DLD1 (cell line): ENCODE measurements around the gene BPIFA1.

Experiments used
- in situ Hi-C: cut with HindIII; loops from 2 replicates; pipeline ENCODE4 v1.10.0; 2017; ENCODE audit warnings: low sequenced_read_pairs

Gene BPIFA1

DNA sequence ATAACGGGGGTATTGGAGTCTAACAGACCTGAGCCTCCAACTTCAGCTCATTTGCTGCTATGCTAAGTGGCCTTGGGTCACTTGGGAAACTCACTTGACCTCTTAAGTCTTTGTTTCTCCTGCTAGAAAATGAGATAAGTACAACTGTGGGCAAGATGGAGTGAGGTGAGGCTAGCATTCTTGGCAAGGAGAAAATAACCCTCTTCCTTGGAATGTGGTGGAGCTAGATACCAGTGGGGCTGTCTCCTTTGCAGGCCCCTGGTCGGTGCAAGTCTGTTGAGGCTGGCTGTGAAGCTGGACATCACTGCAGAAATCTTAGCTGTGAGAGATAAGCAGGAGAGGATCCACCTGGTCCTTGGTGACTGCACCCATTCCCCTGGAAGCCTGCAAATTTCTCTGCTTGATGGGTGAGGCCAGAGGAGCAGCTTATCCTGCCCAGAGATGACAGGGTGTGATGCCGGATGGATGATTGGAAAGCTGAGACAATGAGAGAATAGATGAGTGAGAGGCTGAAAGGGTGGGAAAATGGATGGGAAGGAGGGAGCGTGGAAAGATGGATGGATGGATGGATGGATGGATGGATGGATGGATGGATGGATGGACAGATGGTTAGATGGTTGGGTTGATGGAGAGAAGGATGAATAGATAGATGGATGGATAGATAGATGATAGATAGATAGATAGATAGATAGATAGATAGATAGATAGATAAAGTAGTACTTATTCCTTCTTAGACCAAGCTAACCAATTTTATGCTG lies 4.4 kb downstream of the BPIFA1 start:
- in situ Hi-C loops, result no loop called here

DNA sequence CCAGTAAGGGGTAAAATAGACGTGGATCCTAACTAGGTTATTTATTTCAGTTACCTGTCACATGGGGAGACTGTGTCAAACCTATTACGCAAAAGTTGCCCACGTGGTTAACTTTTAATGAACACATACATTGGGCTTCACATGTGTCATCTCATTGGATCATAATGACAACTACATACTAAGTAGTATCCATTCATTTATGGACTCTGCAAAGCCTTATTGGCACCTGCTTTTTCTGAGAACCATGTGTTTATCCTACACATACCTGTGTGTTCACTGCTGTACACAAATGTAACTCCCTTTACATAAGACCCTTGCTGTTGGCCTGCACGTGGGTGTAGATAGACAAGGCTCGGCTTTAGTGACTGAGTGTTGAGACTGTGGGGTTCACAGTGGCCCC lies 5.1 kb downstream of the BPIFA1 start:
- in situ Hi-C loops, result no loop called here

DNA sequence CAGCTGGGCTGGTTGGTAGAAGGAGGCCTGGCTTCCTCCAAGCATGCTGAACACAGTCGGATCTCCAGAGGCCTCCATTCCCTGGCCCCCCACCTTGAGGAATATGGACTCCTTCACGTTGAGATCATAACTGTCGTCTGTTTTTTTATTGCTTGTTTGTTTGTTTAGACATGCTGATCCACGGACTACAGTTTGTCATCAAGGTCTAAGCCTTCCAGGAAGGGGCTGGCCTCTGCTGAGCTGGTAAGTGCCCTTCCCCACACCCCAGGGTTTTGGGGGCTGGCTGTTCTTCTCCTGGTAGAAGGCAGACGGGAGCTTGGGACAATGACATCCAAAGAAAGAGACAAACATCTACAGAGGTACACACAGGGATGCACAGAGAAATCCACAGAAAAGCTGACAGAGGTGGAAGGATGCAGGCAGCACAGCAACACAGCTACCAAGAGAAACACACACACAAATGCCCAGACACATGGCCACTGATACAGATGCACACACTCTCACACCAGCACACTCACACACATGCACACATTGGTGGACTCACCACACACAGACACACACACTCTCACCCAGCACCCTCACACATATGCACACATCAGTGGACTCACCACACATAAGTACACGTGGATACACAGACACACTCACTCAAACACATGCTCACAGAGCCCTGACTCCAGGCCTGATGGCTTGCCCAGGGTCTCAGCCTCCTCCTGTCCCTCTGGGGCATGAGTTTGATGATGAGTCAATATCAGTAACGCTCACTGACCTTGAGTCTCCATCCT lies 6.7 kb downstream of the BPIFA1 start:
- in situ Hi-C loops, result no loop called here

DNA sequence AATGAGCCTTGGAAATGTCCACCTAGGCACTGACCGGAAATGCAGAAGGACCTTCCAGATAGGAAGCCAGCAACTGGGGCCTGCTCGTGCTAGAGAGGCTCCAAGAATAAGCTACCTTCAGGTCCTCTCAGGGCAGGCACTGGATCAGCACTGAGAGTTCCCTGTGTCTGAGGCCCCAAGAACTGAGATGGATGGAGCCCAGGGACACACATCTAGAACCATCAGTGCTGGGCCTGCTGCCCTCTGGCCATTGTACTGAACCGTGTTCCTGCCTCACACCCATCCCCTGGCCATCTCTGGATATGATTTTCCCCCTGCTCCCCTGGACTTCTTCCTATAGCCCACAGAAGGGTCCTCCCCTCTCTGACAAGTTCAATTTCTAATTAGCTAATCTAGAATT lies 10.3 kb downstream of the BPIFA1 start:
- in situ Hi-C loops, result no loop called here

DNA sequence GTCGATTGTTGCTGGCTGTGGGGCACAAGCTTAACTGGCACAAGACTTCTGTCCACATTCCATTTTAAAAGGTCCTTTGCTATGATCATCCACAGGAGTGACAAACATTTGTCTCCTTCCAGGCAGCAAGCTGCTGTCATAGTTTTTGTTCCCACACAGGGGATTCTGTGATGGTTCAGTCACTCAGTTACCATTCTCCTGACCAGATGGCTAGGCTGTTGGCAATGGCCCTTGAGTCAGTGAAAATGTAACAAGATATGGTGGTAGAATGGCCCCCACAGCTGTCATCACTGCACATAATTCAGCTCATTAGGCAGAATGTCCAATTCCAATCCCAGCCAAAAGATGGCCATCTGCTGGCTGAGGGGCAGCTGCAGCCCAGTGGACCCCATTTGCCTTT lies 13.7 kb downstream of the BPIFA1 start:
- in situ Hi-C loops, result no loop called here

DNA sequence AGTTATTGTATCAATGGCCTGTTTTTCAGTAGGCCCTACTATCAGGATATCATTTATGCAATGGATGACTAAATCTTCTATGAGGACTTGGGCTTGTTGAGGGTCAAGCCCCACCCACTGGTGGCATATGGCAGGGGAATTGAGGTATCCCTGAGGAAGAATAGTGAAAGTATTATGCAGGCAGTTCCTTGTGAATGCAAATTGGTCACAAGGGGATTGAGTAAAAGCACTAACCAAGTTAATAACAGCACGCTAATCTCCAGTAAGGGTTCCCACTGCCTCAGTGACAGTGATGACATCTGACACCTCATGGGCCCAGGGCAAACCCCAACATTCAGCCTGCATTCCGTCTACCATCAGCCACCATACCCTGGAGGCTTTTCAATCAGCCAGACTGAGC lies 14.9 kb downstream of the BPIFA1 start:
- in situ Hi-C loops, result no loop called here

DNA sequence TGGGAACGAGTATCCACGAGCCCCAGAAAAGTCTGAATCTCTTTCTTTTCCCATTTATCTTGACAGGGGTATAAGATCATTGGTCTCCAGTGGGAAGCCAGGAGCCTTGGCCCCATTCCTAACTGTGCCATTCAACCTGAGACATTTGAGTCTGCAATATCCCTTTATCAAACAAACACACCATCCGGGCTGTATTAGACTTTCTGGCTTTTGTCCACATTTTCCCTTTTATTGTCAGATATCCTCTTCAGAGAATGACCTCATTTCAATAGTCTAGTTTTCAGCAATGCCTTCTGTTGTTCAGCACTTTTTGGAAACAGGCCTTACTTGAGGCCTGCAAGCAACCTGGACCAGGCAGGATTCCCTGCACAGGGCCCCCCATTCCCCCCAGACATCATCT lies 15.7 kb downstream of the BPIFA1 start:
- in situ Hi-C loops, result no loop called here

DNA sequence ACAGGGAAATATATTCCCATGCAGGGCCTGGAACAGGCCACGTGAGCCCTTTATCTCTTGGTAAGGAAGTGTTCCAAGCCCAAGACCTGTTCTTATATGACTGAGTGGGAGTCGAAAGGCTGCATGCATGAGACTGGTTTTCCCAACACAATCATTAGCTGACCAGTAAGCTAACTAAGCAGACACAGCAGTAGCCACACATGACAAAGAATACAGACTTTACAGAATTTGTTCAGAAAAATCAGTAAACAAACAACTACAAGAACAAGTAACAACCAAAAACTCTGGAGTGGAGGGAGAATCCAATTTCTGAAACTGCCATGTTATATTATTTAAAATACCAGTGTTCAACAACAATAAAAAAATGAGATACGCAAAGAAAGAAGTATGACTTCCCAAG lies 16.7 kb downstream of the BPIFA1 start:
- in situ Hi-C loops, result no loop called here

DNA sequence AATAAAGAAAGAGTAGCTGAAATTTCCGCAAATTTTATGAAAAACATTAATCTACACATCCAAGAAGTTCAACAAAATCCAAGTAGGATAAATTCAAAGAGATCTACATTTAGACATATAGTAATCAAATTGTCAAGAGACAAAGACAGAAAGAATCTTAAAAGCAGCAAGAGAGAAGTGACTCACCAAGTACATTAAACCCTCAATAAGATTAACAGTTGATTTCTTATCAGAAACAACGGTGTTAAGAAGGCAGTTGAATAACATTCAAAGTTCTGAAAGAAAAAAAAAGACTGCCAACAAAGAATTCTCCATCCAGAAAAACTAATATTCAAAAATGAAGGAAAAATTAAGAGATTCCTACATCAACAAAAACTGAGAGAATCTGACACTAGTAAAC lies 19.2 kb downstream of the BPIFA1 start:
- in situ Hi-C loops, result no loop called here

DNA sequence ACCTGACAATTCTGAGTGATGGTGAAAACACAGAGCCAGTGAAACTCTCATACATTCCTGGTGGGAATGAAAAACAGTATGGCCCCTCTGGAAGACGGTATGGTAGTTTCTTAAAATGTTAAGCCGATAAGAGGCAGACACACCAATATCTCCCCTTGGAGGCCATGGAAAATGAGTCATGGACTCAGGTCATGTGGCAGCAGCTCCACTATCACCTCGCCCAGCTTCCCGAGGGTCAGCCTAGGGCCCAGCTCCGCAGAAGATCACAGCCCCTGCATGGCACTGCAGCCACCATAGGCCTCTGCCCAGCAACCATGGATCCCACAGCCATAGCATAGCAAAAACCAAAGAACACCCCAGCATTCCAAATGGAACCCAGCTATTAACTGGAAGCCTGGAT lies 21.4 kb downstream of the BPIFA1 start:
- in situ Hi-C loops, result no loop called here

DNA sequence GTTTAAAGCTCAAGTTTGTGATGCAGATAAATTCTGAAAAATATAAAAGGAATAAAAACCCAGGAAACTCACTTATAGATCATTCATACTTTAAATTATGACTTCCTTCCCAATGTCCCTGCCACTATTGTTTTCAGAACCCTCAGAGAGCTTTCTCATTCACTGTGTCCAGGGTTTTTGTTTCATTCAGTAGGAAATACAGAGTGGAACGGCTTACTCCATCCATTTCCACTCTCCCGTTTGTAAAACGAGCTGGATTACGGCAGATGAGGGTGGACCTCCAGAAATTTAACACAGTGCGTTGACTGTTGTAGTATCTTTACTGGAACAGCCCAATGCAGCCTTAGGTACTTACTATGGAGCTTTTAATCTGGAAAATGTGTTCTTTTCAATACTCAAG lies 23.6 kb downstream of the BPIFA1 start:
- in situ Hi-C loops, result no loop called here

DNA sequence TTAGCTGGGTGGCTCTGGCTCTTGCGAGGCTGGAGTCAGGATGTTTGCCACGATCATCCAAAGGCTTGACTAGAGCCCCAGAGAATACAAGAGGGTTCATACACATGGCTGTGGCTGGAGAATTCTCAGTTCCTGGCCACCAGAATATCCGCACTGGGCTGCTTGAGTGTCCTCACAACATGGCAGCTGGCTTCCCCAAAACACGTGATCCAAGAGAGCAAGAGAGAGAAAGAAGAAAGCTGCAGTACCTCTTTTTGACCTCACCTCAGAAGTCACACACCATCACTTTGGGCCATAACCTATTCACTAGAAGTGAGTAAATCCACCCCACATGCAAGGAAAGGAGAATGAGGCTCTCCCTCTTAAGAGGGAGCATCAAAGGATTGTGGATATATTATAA lies 25.7 kb downstream of the BPIFA1 start:
- in situ Hi-C loops, result no loop called here

DNA sequence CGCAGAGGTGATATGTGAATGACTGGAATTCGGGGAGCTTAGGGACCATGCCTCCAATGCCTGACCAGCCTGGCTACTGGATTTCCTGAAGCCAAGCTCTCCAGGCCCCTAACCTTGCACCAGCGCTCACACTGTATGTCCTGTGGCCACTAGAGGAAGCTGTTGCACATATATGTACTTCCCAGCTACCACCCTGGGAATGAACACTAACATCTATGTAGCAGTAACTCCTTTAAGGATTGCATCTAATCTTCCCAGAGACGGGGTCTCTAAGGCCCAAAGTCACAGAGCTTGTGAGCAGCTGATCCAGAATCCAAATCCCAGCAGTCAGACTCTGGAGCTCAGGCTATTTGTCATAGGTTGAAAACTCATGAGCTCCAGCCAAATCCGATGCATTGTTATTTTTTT lies 26.9 kb downstream of the BPIFA1 start:
- in situ Hi-C loops, result no loop called here

DNA sequence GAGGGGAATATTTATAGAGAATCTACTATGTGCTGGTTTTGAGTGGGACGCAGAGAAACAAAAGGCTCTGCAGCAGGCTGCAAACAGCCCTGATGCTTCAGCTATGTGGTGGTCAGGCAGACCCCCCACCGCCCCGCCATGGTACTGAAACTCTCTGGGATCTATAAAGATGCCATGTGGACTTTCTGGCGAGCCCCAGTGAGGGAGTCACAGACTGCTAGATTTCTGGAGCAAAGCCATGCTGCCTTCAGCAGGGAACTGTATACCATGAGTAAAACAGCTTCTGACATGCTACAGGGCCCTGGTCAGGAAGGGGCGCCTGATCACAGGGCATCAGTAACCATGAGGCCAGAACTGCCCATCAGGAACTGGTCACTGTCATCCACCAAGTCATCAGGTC lies 28.0 kb downstream of the BPIFA1 start:
- in situ Hi-C loops, result no loop called here

DNA sequence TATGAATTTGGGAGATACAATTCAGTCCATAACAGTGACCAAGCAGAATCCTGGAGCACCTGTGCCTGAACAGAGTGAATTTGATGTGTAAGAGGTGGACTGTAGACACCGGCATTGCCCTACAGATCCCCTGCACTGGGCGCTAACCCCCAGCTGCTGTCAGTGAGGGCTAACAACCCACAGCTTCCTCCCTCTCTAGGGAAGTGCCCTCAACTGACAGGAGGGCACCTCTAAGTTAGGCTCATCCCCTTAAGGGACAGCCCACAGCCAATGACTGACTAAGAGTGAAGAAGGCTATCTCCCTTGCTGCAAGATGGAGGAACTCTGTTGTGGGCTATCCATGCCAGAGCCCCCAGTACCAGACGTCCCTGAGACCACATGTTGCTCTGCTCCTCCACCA lies 31.9 kb downstream of the BPIFA1 start:
- in situ Hi-C loops, result no loop called here

DNA sequence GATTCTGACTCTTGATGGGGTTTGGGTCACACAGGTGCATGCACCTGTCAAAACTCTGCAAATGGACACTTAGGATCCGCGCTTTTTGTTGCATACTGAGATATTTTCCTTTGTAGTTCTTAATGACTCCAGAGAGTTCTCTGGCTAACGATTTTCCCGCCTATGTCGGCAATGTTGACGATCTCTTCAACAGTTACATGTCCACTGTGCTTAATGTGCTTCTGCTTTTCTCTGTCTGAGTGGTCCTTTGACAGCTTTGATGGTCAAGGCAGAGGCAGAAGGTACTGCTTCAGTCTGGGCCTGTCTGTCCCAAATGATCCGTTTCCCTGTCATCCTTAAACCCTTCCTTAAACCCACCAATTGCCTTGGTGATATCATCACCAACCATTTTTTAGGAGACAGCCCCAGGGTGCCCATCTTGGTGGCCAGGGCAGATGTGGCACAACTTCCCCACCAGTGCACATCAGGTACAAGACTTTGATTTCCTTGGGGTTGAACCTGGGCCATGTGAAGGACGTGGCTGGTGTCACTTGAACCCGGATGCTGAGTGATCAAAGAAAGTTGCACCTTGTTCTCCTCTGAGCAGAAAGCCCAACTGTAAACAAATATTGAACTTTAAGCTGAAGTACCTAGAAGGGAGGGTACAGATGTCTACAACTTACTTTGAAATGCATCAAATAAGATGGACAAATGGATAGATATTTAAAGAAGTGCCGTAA lies 36.5 kb downstream of the BPIFA1 start:
- in situ Hi-C loops, result no loop called here

DNA sequence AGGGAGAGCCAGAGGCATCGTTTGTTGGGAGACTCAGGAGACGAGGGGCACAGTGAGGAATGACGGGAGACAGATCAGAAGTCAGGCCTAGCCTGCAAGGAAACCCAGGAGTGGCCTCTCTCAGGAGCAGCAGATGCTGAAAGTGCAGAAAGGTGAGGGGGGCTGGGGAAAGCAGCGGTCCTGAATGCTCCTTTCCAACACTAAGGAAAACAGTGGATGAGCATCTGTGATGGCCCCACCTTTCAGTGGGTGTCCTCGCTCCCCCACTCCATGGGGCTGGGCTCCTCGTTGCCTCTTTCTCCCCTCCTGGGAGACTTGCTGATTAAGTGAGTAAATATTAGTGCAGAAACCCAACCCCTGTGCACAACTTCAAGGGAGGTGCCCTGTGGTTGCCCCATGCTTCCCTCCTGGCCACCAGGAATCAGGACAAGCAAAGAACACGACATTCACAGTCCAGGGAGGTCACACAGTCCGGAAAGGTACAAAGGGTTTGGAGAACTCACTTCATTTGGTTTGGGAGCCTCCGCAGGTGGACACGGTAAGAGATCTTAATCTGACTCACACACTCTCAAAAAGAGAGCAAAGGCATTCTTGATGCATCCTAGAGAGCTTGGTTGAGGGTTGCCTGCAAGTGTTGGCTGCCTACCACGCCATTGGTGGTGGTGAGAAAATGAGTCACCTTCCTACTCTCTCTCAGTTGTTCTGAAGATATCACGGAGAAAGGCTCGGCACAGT lies 37.5 kb downstream of the BPIFA1 start:
- in situ Hi-C loops, result no loop called here

DNA sequence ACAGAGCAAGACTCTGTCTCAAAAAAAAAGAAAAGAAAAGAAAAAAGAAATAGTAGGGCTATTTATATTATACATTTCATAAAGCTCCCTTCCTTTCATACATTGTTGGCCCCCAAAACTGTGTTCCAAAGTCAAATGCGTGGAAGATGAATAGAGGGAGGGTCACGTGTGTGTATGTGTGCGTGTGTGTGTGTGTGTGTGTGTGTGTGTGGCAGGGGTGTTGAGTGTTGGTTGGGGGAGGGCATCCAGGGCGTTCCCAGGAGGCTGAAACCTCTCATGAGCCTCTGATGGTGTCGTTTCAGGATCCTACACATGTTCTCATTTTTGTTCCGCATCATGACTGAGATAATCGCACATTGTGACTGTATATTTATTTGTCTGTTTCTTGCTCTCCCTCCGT lies 39.4 kb downstream of the BPIFA1 start:
- in situ Hi-C loops, result no loop called here

DNA sequence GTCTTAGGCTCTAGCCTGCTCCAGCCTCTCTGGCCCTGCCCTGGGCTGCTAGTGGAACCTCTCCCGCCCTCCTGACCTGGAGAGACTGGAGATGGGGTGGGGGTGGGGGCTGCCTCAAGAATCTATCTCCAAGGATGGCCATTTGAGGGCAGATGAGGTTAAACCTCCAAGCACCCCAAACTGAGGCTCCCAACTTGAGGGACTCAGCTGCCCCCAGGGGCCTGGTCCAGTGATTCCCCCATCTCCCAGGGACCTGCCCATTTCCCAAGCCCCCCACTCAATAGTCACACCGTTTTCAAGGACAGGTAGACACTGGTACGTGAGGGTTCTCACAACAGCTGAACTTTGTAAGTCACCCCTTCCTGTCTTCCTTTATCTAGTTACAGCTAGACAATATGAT lies 40.1 kb downstream of the BPIFA1 start:
- in situ Hi-C loops, result no loop called here

DNA sequence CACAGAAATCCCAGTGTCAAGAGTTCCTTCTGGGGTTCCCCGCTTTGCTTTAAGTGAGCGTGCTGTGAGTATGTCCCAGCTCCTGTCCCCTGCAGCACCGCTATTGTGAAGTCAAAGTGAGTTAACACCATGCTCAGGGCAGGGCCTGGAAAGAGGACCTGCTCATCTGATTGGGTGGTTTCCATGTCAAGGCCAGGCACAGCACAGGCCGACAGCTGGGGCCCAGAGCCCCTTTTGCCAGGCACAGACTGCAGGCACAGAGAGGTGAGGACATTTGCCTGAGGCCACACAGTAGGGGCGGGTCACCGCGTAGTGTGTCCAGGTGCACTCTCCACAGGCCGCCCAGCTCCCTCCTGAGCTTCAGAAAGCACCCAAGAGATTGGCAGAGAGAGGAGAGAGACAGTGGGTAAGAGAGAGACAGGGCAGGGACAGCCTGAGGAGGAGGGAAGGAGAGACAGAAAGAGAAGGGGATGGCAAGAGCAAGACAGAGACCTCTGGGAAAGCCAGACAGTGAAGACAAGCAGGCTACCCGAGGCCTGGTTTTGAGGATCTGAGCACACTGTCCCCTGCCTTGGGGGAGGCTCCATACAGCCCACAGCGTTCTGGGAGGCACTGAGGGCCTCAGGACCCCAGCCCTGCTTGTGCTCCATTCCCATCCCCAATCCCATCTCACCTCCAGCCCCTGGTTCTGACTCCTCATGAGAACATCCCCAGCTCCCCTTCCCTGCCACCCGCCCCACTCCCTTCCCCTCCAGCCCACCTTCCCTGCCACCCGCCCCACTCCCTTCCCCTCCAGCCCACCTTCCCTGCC lies 40.7 kb downstream of the BPIFA1 start:
- in situ Hi-C loops, result no loop called here
